ENCODE data around the gene PRR7. TPM values are rescaled to one million over a fixed set of nuclear protein-coding genes. Genes with fewer than 3 reads are reported as not detected.
A peak's percentile ranks its signal among the peaks of the same experiment; 100 is the strongest.
"Not testable (repeated sequence)": the region's sequence is repeated elsewhere in the genome, so short reads cannot be mapped to it uniquely, and the experiment has no call there.

Gene PRR7
- total and polyA plus RNA-seq, 2 donors: 1.6 to 3.6 TPM

DNA sequence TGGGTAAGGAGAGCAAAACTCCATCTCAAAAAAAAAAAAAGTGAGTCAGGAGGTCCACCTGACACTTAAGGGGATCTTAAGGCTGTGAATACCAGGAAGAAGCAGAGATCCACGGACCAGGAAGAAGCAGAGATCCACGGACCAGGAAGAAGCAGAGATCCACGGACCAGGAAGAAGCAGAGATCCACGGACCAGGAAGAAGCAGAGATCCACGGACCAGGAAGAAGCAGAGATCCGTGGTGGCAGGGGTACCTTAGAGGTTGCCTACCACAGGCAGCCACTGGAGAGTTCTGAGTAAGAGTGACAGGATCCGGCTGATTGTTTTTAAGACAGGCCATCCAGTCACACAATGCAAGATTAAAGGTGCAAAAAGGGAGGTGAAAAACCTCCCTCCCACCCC lies 26.1 kb upstream of the PRR7 start:
- not testable (repeated sequence) for H3K27ac ChIP-seq (ENCODE audit: low read depth in 1 of 2, low read length in 1 of 2); H3K4me1 ChIP-seq (ENCODE audit: control insufficient read depth in 2 of 2, insufficient read depth in 2 of 2, low read length in 2 of 2); DNase-seq (ENCODE audit: low read depth in 6 of 9, low spot score in 9 of 9); H3K4me3 ChIP-seq (ENCODE audit: low read length in 2 of 2); H3K27me3 ChIP-seq (ENCODE audit: control insufficient read depth in 2 of 2, insufficient read depth in 1 of 2, low read length in 1 of 2); H3K9me3 ChIP-seq (ENCODE audit: control insufficient read depth in 2 of 2, insufficient read depth in 1 of 2, low read length in 1 of 2); H3K36me3 ChIP-seq (ENCODE audit: control insufficient read depth in 2 of 2, insufficient read depth in 2 of 2, low read length in 1 of 2)
- WGBS: 95% methylated on average over 7 of the region's 7 CpGs

DNA sequence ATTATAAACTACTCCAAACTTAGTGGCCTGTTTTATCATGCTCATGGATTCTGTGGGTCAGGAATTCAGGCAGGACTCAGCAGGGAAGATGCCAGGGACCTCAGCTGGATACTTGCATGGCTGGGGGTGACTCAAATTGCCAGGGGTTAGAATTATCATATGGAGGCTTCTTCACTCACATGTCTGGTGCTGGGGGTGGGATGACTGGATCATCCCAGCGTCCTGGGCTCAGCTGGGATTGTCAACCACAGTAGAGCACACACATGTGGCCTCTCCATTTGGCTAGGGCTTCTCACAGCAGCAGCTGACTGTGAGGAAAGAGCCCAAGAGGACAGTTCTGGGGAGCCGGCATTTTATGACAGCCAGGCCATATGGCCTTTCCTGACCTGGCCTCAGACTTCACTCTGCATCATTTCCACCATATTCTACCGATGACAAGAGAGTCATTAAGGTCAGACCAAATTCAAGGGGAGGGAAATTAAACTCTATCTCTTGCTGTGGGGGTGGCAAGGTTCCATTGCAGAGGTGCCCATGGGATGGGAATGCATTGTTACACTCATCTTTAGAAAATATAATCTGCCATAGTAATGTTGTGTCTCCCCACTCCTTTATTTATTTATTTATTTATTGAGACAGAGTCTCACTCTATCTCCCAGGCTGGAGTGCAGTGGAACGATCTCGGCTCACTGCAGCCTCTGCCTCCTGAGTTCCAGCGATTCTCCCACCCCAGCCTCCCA lies 25.4 kb upstream of the PRR7 start:
- H3K36me3 ChIP-seq (ENCODE audit: control insufficient read depth in 2 of 2, insufficient read depth in 2 of 2, low read length in 1 of 2): no peaks in the 10 kb centered on the region
- WGBS: 96% methylated on average over 6 of the region's 6 CpGs
- H3K4me1 ChIP-seq (ENCODE audit: control insufficient read depth in 2 of 2, insufficient read depth in 2 of 2, low read length in 2 of 2): peaks cover 7 to 15% of the 10 kb centered on the region in 2 donors
- H3K27me3 ChIP-seq (ENCODE audit: control insufficient read depth in 2 of 2, insufficient read depth in 1 of 2, low read length in 1 of 2): no peaks in the 10 kb centered on the region
- H3K4me3 ChIP-seq (ENCODE audit: low read length in 2 of 2): no peak overlapping the region
- H3K27ac ChIP-seq (ENCODE audit: low read depth in 1 of 2, low read length in 1 of 2): no peak overlapping the region
- no peaks in the 10 kb centered on the region for H3K9me3 ChIP-seq (ENCODE audit: control insufficient read depth in 2 of 2, insufficient read depth in 1 of 2, low read length in 1 of 2)
- DNase-seq (ENCODE audit: low read depth in 6 of 9, low spot score in 9 of 9): no peak

- Histone ChIP-seq H3K9me3 (ENCODE audit: control insufficient read depth in 2 of 2, insufficient read depth in 1 of 2, low read length in 1 of 2) (no peaks in the 10 kb centered on the region), H3K27ac (ENCODE audit: low read depth in 1 of 2, low read length in 1 of 2) (no peak overlapping the region), H3K4me1 (ENCODE audit: control insufficient read depth in 2 of 2, insufficient read depth in 2 of 2, low read length in 2 of 2) (peaks cover 17 to 29% of the 10 kb centered on the region in 2 donors), H3K27me3 (ENCODE audit: control insufficient read depth in 2 of 2, insufficient read depth in 1 of 2, low read length in 1 of 2) (no peaks in the 10 kb centered on the region), H3K36me3 (ENCODE audit: control insufficient read depth in 2 of 2, insufficient read depth in 2 of 2, low read length in 1 of 2) (peaks cover 0 to 6% of the 10 kb centered on the region in 2 donors), H3K4me3 (ENCODE audit: low read length in 2 of 2) (no peak overlapping the region)
- 95% methylated on average over 2 of the region's 2 CpGs for WGBS
- no peak for DNase-seq (ENCODE audit: low read depth in 6 of 9, low spot score in 9 of 9)
These were observed 22.9 kb upstream of the PRR7 start for GRCh38 chr5:177423671-177424070.

GRCh38 chr5:177425196-177425800 lies 21.3 kb upstream of the PRR7 start:
- peaks cover 0 to 15% of the 10 kb centered on the region in 2 donors for H3K36me3 ChIP-seq (ENCODE audit: control insufficient read depth in 2 of 2, insufficient read depth in 2 of 2, low read length in 1 of 2)
- peaks cover 33 to 45% of the 10 kb centered on the region in 2 donors for H3K4me1 ChIP-seq (ENCODE audit: control insufficient read depth in 2 of 2, insufficient read depth in 2 of 2, low read length in 2 of 2)
- peak overlapping the region; percentile 60 to 69 for H3K4me3 ChIP-seq (ENCODE audit: low read length in 2 of 2)
- H3K27me3 ChIP-seq (ENCODE audit: control insufficient read depth in 2 of 2, insufficient read depth in 1 of 2, low read length in 1 of 2): no peaks in the 10 kb centered on the region
- H3K27ac ChIP-seq (ENCODE audit: low read depth in 1 of 2, low read length in 1 of 2): peak overlapping the region; percentile 96 to 98
- DNase-seq (ENCODE audit: low read depth in 6 of 9, low spot score in 9 of 9): no peak
- H3K9me3 ChIP-seq (ENCODE audit: control insufficient read depth in 2 of 2, insufficient read depth in 1 of 2, low read length in 1 of 2): no peaks in the 10 kb centered on the region
- WGBS: 54% methylated on average over 13 of the region's 13 CpGs

DNA sequence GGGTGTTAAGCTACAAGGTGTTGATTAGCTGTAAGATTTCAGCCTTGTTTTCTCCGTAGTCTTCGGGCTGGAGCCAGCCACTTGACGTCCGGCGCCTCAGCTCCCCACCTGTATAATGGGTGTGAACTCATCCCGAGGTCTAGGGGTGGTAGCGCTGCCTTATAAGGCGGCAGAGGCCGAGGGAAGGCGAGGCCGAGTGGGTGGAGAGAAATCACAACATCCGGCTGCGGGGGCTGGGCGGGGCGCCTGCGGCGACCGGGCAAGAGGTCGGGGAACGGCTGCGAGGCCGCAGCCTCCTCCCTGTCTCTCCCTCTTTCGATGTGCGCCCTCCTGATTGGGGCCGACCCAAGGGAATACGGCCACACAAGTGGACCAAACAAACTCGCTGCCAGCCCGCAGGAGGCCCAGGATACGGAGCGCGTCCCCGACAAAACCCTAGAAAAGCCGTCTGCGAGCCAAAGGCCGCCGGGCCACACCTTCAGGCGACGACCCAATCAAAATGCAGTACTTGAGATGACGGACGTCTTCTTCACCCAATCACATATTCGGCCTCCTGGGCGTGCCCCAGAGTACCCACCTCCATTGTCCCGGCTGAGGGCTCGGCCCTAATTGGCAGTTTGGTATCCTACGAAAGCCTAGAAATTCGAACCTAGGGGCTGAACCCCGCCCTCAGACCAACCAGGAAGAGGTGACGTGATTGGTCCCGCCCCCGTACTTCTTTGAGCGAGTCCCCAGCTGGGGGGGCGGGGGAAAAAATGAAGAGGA lies 20.6 kb upstream of the PRR7 start:
- Histone ChIP-seq H3K27me3 (ENCODE audit: control insufficient read depth in 2 of 2, insufficient read depth in 1 of 2, low read length in 1 of 2) (no peaks in the 10 kb centered on the region), H3K27ac (ENCODE audit: low read depth in 1 of 2, low read length in 1 of 2) (peak overlapping the region; percentile 96 to 98), H3K9me3 (ENCODE audit: control insufficient read depth in 2 of 2, insufficient read depth in 1 of 2, low read length in 1 of 2) (no peaks in the 10 kb centered on the region), H3K36me3 (ENCODE audit: control insufficient read depth in 2 of 2, insufficient read depth in 2 of 2, low read length in 1 of 2) (peaks cover under 1 to 22% of the 10 kb centered on the region in 2 donors), H3K4me1 (ENCODE audit: control insufficient read depth in 2 of 2, insufficient read depth in 2 of 2, low read length in 2 of 2) (peaks cover 40 to 52% of the 10 kb centered on the region in 2 donors), H3K4me3 (ENCODE audit: low read length in 2 of 2) (peak overlapping the region; percentile 69 to 90)
- under 1% methylated on average over 52 of the region's 52 CpGs for WGBS
- peak; percentile 100 for DNase-seq (ENCODE audit: low read depth in 6 of 9, low spot score in 9 of 9)

GRCh38 chr5:177426566-177427210 lies 19.9 kb upstream of the PRR7 start, which contains the start of gene GRK6:
GRK6 (plus strand) TSS chr5:177426676; CDS start chr5:177426846, 170 bp downstream.
- peak in 4 of 9 donors; percentile 69 to 88 (median 76) for DNase-seq (ENCODE audit: low read depth in 6 of 9, low spot score in 9 of 9)
- WGBS: under 1% methylated on average over 82 of the region's 82 CpGs
- peaks cover 47 to 59% of the 10 kb centered on the region in 2 donors for H3K4me1 ChIP-seq (ENCODE audit: control insufficient read depth in 2 of 2, insufficient read depth in 2 of 2, low read length in 2 of 2)
- H3K27ac ChIP-seq (ENCODE audit: low read depth in 1 of 2, low read length in 1 of 2): peak within 1 kb of the TSS; percentile 98
- no peaks in the 10 kb centered on the region for H3K9me3 ChIP-seq (ENCODE audit: control insufficient read depth in 2 of 2, insufficient read depth in 1 of 2, low read length in 1 of 2)
- H3K27me3 ChIP-seq (ENCODE audit: control insufficient read depth in 2 of 2, insufficient read depth in 1 of 2, low read length in 1 of 2): no peaks in the 10 kb centered on the region
- H3K4me3 ChIP-seq (ENCODE audit: low read length in 2 of 2): peak within 1 kb of the TSS; percentile 74 to 90
- H3K36me3 ChIP-seq (ENCODE audit: control insufficient read depth in 2 of 2, insufficient read depth in 2 of 2, low read length in 1 of 2): peaks cover 5 to 29% of the 10 kb centered on the region in 2 donors

- no peaks in the 10 kb centered on the region for H3K27me3 ChIP-seq (ENCODE audit: control insufficient read depth in 2 of 2, insufficient read depth in 1 of 2, low read length in 1 of 2)
- peaks cover 11 to 36% of the 10 kb centered on the region in 2 donors for H3K36me3 ChIP-seq (ENCODE audit: control insufficient read depth in 2 of 2, insufficient read depth in 2 of 2, low read length in 1 of 2)
- no peaks in the 10 kb centered on the region for H3K9me3 ChIP-seq (ENCODE audit: control insufficient read depth in 2 of 2, insufficient read depth in 1 of 2, low read length in 1 of 2)
- H3K4me1 ChIP-seq (ENCODE audit: control insufficient read depth in 2 of 2, insufficient read depth in 2 of 2, low read length in 2 of 2): peaks cover 53 to 65% of the 10 kb centered on the region in 2 donors
- peak overlapping the region; percentile 96 to 98 for H3K27ac ChIP-seq (ENCODE audit: low read depth in 1 of 2, low read length in 1 of 2)
- no peak for DNase-seq (ENCODE audit: low read depth in 6 of 9, low spot score in 9 of 9)
- 7% methylated on average over 11 of the region's 11 CpGs for WGBS
- H3K4me3 ChIP-seq (ENCODE audit: low read length in 2 of 2): peak overlapping the region; percentile 74 to 90
These were observed 19.3 kb upstream of the PRR7 start for GRCh38 chr5:177427211-177427822.

- WGBS: 40% methylated on average over 11 of the region's 11 CpGs
- Histone ChIP-seq H3K27ac (ENCODE audit: low read depth in 1 of 2, low read length in 1 of 2) (peak overlapping the region; percentile 96 to 98), H3K9me3 (ENCODE audit: control insufficient read depth in 2 of 2, insufficient read depth in 1 of 2, low read length in 1 of 2) (no peaks in the 10 kb centered on the region), H3K36me3 (ENCODE audit: control insufficient read depth in 2 of 2, insufficient read depth in 2 of 2, low read length in 1 of 2) (peaks cover 19 to 43% of the 10 kb centered on the region in 2 donors), H3K4me1 (ENCODE audit: control insufficient read depth in 2 of 2, insufficient read depth in 2 of 2, low read length in 2 of 2) (peaks cover 58 to 73% of the 10 kb centered on the region in 2 donors), H3K4me3 (ENCODE audit: low read length in 2 of 2) (peak overlapping the region; percentile 74 to 90), H3K27me3 (ENCODE audit: control insufficient read depth in 2 of 2, insufficient read depth in 1 of 2, low read length in 1 of 2) (no peaks in the 10 kb centered on the region)
- peak in 1 of 9 donors; percentile 37 for DNase-seq (ENCODE audit: low read depth in 6 of 9, low spot score in 9 of 9)
These were observed 18.6 kb upstream of the PRR7 start for GRCh38 chr5:177427919-177428573.
